GM21447 (cell line): ENCODE results near the gene CYB5R4.

Experiments
- ATAC-seq: cut with Tn5 transposase; IDR thresholded peaks from one replicate; pipeline ENCODE4 v1.9.1; 2021; ENCODE audit not compliant: unreplicated experiment

Gene CYB5R4

DNA sequence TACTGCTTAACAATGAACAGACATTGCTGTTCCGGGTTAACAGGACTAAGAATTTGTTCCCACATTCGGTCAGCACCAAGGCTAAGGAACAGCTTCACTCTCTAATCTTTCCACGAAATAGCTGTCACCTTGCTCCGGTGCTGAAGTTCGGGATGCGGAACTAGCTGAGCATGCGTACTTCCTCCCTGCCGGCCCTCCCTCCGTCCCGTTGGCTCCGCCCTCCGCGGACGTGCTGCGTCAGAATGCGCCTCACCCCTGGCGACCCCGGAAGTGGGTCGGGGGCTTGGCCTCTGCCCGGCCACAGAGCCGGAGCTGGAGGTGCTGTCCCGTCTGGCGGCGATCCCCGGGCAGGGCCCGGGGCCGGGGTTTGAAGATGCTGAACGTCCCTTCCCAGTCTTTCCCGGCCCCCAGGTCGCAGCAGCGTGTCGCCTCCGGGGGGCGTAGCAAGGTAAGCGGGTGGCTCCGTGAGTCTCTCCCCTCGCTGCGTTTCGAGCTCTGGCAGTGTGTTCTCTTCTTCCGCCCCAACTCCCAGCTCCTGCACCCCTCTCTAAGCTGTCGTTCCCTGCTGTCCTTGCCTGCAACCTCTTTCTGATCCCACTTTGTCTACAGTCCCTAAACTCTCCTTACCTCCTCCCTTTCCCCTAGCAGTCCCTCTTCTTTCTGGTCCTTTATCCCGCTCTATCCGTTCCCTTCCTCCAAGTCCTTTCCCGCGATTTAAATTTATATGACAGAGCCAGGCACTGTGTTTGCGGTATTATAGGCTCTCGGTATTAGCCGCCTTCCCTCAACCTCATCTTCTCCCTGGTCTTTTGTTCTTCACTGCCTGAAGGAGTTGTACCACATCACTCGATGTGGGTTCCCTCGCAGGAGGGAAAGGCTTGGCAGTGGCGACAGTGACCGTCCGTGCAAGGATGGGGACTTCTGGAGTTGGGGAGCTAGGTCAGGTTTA is at the start of gene CYB5R4:
Gene CYB5R4, plus strand, starts transcription at position 280 of the 949 bp plus-strand sequence. Its CDS starts 94 bp downstream, at position 374.
- ATAC-seq, result peak; percentile 97

GRCh38 chr6:83812595-83812994 is 46.9 kb upstream of the CYB5R4 start:
- no peak for ATAC-seq

- ATAC-seq, result no peak
Observed at GRCh38 chr6:83815631-83816272, 43.7 kb upstream of the CYB5R4 start.

- no peak for ATAC-seq
Observed at GRCh38 chr6:83822629-83823169, 36.8 kb upstream of the CYB5R4 start.

DNA sequence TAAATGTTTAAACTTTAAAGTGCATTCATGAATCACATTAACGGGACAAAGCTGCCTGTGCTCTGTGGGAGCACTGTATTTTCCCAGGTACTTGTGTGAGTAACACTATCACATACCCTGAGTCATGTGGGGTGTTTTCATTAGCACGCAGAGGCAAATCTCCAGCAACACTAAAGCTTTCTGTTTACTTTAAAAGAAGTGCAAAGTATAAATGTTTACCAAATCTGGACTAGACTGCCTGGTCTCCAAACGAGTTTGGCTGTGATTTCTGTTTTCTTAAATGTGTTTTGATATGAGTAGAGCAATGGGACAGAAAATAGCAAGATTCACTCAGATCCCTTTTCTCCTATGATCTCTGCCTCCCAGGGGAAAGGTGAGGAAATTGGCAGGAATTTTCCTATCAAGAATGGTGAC is 35.1 kb upstream of the CYB5R4 start:
- ATAC-seq, result no peak

DNA sequence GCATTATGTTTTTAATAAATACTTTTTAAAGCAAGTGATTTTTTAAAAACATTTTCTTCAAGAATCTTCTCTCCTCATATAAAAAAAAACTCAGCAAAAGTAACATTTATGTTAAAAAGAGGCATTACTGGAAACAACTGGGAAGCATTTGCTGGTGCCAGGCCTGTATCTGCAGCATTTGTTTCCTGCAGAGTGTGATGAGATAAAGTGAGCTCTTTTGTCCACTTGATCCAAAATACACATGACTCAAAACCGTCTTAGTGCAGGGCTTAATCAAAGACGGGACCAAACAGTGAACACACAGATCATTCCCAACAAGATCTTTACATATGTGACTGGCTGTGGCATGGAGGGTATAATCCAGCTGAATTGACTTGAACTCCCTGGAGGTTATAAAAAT is 34.7 kb upstream of the CYB5R4 start:
- no peak for ATAC-seq

DNA sequence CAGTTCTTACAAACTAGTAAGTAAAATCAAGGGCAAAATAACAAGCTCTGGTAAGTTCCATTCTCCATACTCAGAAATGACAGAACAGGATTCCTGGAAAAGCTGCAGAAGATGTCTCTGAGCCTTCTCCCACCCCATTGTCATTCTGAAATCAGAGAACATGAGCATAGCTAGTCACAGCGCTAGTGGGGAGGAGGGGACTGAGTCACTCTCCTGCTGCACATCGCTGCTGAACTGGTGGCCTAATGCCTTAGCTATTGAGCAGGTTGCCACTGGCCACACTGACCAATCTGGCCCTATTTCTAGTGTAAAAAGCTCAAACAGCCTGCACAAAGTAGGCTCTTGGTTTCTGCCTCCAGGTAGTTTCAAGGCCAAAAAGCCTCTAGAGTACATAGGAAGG is 32.4 kb upstream of the CYB5R4 start:
- no peak for ATAC-seq

GRCh38 chr6:83838727-83839126 is 20.8 kb upstream of the CYB5R4 start:
- no peak for ATAC-seq

- no peak for ATAC-seq
Observed at GRCh38 chr6:83844170-83844569, 15.3 kb upstream of the CYB5R4 start.

DNA sequence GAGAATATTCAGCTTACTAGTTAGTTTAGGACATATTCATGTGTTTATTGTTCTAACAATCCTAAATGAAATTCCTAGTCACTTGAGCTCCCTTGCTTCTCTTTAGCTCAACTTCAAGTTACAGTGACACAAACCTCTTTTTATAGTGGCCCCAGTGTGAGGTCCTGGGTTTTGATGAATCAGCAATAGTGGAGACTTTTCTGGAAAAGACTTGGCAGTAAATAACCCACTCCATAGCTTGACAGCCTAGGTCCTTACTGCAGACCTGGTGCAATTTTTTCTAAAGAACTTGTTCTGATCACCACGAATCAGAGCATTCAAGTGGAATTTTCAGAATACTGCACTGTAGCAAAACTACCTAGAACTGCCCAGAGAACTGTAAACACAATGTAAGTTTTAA is 13.2 kb upstream of the CYB5R4 start:
- ATAC-seq, result no peak

- ATAC-seq, result peak; percentile 83
Observed at GRCh38 chr6:83847179-83847578, 12.3 kb upstream of the CYB5R4 start.

GRCh38 chr6:83849127-83849526 is 10.4 kb upstream of the CYB5R4 start:
- ATAC-seq, result no peak

- no peak for ATAC-seq
Observed at GRCh38 chr6:83849610-83850009, 9.9 kb upstream of the CYB5R4 start.

GRCh38 chr6:83852528-83853177 is 6.8 kb upstream of the CYB5R4 start:
- ATAC-seq, result no peak

GRCh38 chr6:83853178-83854000 is 6.1 kb upstream of the CYB5R4 start, which contains the start of gene RIPPLY2:
RIPPLY2 (plus strand) TSS chr6:83853360; CDS start chr6:83853417, 57 bp downstream.
- peak; percentile 62 for ATAC-seq

GRCh38 chr6:83854001-83854501 is 5.4 kb upstream of the CYB5R4 start:
- ATAC-seq, result no peak

GRCh38 chr6:83854766-83855165 is 4.7 kb upstream of the CYB5R4 start:
- ATAC-seq, result no peak

DNA sequence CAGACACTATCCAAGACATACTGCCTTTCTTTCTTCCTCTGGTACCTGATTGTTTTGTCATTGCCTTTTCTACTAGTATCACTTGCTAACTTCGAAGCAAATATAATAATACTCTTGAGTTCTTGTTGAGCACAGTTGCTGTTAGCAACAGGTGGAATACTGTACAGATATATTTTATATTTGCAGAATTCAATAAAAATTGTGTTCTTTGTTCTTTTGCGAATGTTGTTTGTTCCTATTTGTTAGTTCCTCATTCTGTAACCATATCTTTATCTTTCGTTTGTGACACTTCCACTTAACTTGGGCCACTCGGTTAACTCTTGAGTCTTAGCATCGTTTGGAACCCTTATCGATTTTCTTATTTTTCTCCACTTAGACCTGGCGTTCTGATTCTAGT is 868 bp downstream of the CYB5R4 start:
- ATAC-seq, result no peak

DNA sequence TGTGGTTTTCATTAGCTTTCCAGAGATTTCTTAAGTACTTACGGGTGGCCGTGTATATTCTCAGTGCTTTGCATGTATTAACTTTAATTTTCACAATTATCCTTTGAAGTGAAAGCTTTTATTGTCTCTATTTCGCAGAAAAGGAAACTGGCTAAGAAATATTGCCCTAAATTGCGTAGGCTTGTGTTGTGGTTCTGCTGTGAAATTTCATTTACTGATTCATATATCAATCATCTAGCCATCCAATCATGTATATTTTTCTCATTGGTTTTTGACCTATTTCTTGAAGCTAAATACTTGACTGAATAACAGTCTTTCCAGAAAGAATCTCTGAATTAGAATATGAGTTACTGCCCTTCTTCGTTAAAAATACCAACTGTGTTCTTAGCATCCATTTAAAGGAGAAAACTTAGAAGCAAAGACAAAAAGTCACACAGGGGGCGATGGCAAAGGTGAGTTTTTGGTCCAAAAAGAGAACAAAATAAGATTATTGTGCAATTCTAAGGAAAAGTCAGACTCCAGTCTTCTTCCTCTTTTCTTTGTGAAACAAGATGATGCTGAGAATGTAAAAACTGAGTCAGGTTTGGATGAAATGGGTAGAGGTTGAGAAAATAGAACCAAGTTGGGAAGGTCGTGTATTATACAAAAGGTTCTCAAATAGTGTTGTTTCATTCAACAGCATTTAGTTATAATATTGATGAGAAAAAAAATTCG is 1.4 kb downstream of the CYB5R4 start:
- ATAC-seq, result no peak
